Stomach (tissue), 9 donors: Measurements from ENCODE around the gene HCFC1. TPM values are rescaled to one million over a fixed set of nuclear protein-coding genes. Genes with fewer than 3 reads are reported as not detected.

ENCODE experiments used
- DNase-seq, 2 donors: peaks; one replicate each; pipeline versions ENCODE4 v3.0.0 to v3.0.0-alpha.2; 2013 to 2019
- H3K27ac ChIP-seq, 5 donors: fragments of 200-600 bp in 4 of 5; sonication (generic) in 4 of 5; one replicate each; pipeline ENCODE4 v1.5.1; 2013 to 2019; ENCODE audit warnings: mild to moderate bottlenecking in 1 of 5, moderate library complexity in 1 of 5
- H3K27me3 ChIP-seq, 3 donors: fragments of 200-600 bp; sonication (generic); one replicate each; pipeline ENCODE4 v1.5.1; 2017 to 2019; ENCODE audit warnings: mixed run types in 1 of 3
- H3K36me3 ChIP-seq, 4 donors: fragments of 200-600 bp; sonication (generic); 1 replicate in 3 of 4; 2 replicates in 1 of 4; pipeline ENCODE4 v1.5.1; 2016 to 2019
- H3K4me1 ChIP-seq, 4 donors: fragments of 200-600 bp; sonication (generic); one replicate each; pipeline ENCODE4 v1.5.1; 2016 to 2019
- H3K4me3 ChIP-seq, 4 donors: fragments of 200-600 bp; sonication (generic) in 3 of 4; one replicate each; pipeline ENCODE4 v1.5.1; 2016 to 2019; ENCODE audit warnings: mild to moderate bottlenecking in 1 of 4
- H3K9me3 ChIP-seq, 4 donors: fragments of 200-600 bp; sonication (generic); one replicate each; pipeline ENCODE4 v1.5.1; 2016 to 2019
- CTCF ChIP-seq, 7 experiments: fragments of 450-650 bp in 4 of 7; fragments of 200-600 bp in 3 of 7; sonication (generic) in 3 of 7; IDR thresholded peaks; one replicate each; pipeline ENCODE4 v1.5.1; 2016 to 2019; ENCODE audit warnings: antibody characterized with exemption in 7 of 7, control low read depth in 2 of 7, mild to moderate bottlenecking in 1 of 7
- EP300 ChIP-seq: sonication (generic); formaldehyde crosslinking; IDR thresholded peaks from one replicate; pipeline ENCODE4 v1.6.1; 2017; ENCODE audit warnings: antibody characterized with exemption
- POLR2A ChIP-seq, 4 donors: fragments of 450-650 bp; IDR thresholded peaks; one replicate each; pipeline ENCODE4 v1.6.1; 2016; ENCODE audit warnings: antibody characterized with exemption in 4 of 4, control low read depth in 2 of 4, mild to moderate bottlenecking in 1 of 4, moderate library complexity in 1 of 4
- POLR2AphosphoS5 ChIP-seq, 3 donors: sonication (generic); formaldehyde crosslinking; IDR thresholded peaks; one replicate each; pipeline ENCODE4 v1.6.1; 2016; ENCODE audit warnings: antibody characterized with exemption in 3 of 3
- WGBS, 5 donors: extraction: QIAGEN DNeasy Blood & Tissue Kit in 3 of 5; methylation state at CpG; one replicate each; pipeline versions ENCODE4 v1.1.5 to v1.1.7; 2013 to 2018; 5-methylcytosine and 5-hydroxymethylcytosine counted together
- intact Hi-C: fragments of 100-400 bp; cut with DNase I; formaldehyde crosslinking; loops from one replicate; pipeline ENCODE4 v1.15.1; 2023; ENCODE audit warnings: low total_unique reads
- polyA plus RNA-seq, 3 donors: library from polyadenylated mRNA; stranded (reverse); fragments of 200-250 nt; gene quantifications; one replicate each; pipeline ENCODE4 v1.2.3, GENCODE V29; 2013
- total RNA-seq, 5 donors: library from RNA; depleted of rRNA; stranded (reverse); fragments of >200 nt; gene quantifications; one replicate each; pipeline versions ENCODE4 v1.1.0 to v1.2.3, GENCODE V29; 2014 to 2016
- donor health status: healthy with polysubstance abuse.
- donor health status: Bipolar disorder and iron deficiency.
- donor health status: healthy.

The HCFC1 gene
- total and polyA plus RNA-seq, 8 donors = 9.0 to 61.6 (median 17.8) TPM

GRCh38 chrX:153928846-153929245, 42.8 kb downstream of the HCFC1 start:
- Histone ChIP-seq H3K4me1 (peaks cover 7 to 65% (median 44%) of the 10 kb centered on the region in 4 donors), H3K4me3 (peak overlapping the region in 2 of 4 donors; percentile 18 to 22), H3K36me3 (peaks cover 4 to 36% (median 29%) of the 10 kb centered on the region in 4 donors), H3K9me3 (no peaks in the 10 kb centered on the region), H3K27me3 (peaks cover 0 to 6% (median 0%) of the 10 kb centered on the region in 3 donors), H3K27ac (peak overlapping the region; percentile 35 to 96 (median 79))
- intact Hi-C loops = no loop called here
- DNase-seq = no peak
- no peak for TF ChIP-seq POLR2AphosphoS5 (IDR thresholded peaks at IDR 0.05)
- no peak for TF ChIP-seq POLR2A (IDR thresholded peaks at IDR 0.05)
- TF ChIP-seq CTCF (IDR thresholded peaks at IDR 0.05) = no peak
- no peak for TF ChIP-seq EP300
- WGBS, 5 donors = 20 to 61% (median 39%) methylated on average over 9 of the region's 9 CpGs

GRCh38 chrX:153927922-153928760, 43.5 kb downstream of the HCFC1 start:
- Histone ChIP-seq H3K27me3 (peaks cover 0 to 6% (median 0%) of the 10 kb centered on the region in 3 donors), H3K36me3 (peaks cover 4 to 36% (median 29%) of the 10 kb centered on the region in 4 donors), H3K4me3 (peak overlapping the region; percentile 45 to 59 (median 56)), H3K4me1 (peaks cover 7 to 65% (median 44%) of the 10 kb centered on the region in 4 donors), H3K27ac (peak overlapping the region; percentile 95 to 98 (median 96)), H3K9me3 (no peaks in the 10 kb centered on the region)
- 0 to 21% (median 4%) methylated on average over 13 to 75 of the region's 76 CpGs for WGBS, 5 donors
- peak; percentile 96 to 99 for DNase-seq
- intact Hi-C loops = no loop called here
- TF ChIP-seq POLR2AphosphoS5 (IDR thresholded peaks at IDR 0.05) = peak; percentile 54 to 80 (median 80)
- TF ChIP-seq POLR2A (IDR thresholded peaks at IDR 0.05) = no peak
- peak in 1 of 7 experiments; percentile 20 for TF ChIP-seq CTCF (IDR thresholded peaks at IDR 0.05)

- Histone ChIP-seq H3K4me1 (peaks cover 7 to 65% (median 48%) of the 10 kb centered on the region in 4 donors), H3K27me3 (peaks cover 0 to 6% (median 0%) of the 10 kb centered on the region in 3 donors), H3K9me3 (no peaks in the 10 kb centered on the region), H3K27ac (peak overlapping the region; percentile 95 to 98 (median 96)), H3K36me3 (peaks cover 4 to 35% (median 28%) of the 10 kb centered on the region in 4 donors), H3K4me3 (peak overlapping the region; percentile 45 to 59 (median 56))
- DNase-seq = no peak
- TF ChIP-seq CTCF (IDR thresholded peaks at IDR 0.05) = no peak
- WGBS, 5 donors = 0 to 47% (median 9%) methylated on average over 4 to 8 of the region's 8 CpGs
- intact Hi-C loops = no loop called here
These were observed 44.0 kb downstream of the HCFC1 start for GRCh38 chrX:153927672-153927921.

- intact Hi-C loops = no loop called here
- Histone ChIP-seq H3K9me3 (no peaks in the 10 kb centered on the region), H3K4me3 (peak overlapping the region; percentile 45 to 59 (median 56)), H3K27me3 (peaks cover 0 to 9% (median 0%) of the 10 kb centered on the region in 3 donors), H3K36me3 (peaks cover 4 to 29% (median 24%) of the 10 kb centered on the region in 4 donors), H3K4me1 (peaks cover 7 to 65% (median 52%) of the 10 kb centered on the region in 4 donors), H3K27ac (peak overlapping the region; percentile 95 to 98 (median 96))
- TF ChIP-seq POLR2AphosphoS5 (IDR thresholded peaks at IDR 0.05) (peak in 1 of 3 donors; percentile 45), POLR2A (IDR thresholded peaks at IDR 0.05) (no peak)
- DNase-seq = peak; percentile 57 to 87
- WGBS, 5 donors = 4 to 44% (median 24%) methylated on average over 24 to 31 of the region's 31 CpGs; no CpG with 5 or more reads in 1 of the 5 donors
These were observed 44.6 kb downstream of the HCFC1 start for GRCh38 chrX:153926858-153927671.
